HG03060 (cell line): Measurements from ENCODE around the gene MFSD12.
A peak's percentile ranks its signal among the peaks of the same experiment; 100 is the strongest.

ENCODE experiments used
- ATAC-seq: cut with Tn5 transposase; IDR thresholded peaks from one replicate; pipeline ENCODE4 v1.9.1; 2021; ENCODE audit warnings: low read depth, moderate number of reproducible peaks; ENCODE audit not compliant: unreplicated experiment

Gene MFSD12

DNA sequence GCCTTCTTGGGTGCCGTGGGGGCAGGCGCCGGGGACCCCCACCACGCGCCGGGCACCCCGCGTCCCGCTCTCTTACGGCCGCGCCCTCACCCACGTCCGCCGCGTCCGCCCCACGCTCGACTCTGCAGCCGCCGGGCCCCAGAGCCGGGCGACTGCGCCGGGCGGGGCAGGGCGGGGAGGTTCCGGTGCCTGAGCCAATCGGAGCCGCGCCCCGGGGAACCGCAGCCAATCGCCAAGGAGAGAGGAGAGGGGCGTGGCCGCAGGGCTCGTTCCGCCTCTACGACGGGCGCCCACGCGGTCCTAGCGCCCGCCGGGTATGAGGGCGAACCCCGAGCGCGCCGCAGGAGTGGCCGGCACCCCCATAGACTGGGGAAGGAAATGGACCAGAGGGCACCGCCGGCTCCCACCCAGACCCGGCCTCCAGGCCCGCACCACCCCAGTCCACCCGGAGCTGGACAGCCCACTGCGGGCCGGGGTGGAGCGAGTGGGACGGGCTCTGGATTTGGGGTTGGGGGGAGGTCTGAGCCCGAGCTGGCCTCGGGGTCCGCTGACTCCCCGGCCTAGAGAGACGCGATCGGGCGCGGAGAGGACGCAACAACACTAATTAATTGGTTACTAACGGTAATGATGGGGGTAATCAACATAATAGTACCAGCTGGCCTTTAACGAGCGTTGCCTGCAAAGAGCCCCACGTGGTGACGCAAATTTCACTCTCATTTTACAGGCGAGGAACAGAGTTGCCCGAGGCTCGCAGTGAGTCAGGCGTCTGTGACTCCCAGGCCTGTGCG lies at the start of gene MFSD12:
Gene MFSD12, minus strand, starts transcription at position 126 of the 788 bp plus-strand sequence. CDS start 183 bp downstream, outside the sequence.
- ATAC-seq, result peak; percentile 58

DNA sequence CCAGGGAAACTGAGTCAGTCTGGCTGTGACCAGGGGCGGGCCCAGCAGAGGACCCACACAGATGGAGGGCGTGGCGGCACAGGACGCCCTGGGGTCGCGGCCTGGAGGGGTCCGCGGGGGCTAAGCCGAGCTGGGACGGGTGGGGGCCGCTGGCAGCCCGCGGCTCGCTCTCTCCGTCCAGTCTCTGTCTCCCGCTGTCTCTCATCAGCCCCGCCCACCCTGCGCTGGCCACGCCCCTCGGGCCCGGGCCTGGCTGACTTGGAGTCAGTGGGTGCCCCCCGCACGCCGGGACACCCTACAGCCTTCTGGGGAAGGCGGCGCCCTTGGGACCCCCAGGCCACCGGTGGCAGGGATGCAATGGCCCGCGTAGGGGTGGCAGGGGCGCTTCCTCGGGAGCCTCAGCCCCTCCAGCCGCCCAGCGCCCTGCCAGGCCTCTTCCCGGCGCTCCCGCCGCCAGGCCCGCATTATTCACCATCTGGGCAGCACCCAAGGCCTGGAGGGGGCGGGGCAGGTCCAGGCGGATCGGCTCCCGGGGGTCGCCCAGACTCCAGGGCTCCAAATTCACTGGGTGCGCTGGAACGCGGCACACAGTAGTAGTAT lies 49.4 kb upstream of the MFSD12 start, which contains the start of gene TBXA2R:
Gene TBXA2R, minus strand, starts transcription at position 186 of the 600 bp plus-strand sequence. CDS start 6,241 bp downstream, outside the sequence.
- ATAC-seq, result no peak

DNA sequence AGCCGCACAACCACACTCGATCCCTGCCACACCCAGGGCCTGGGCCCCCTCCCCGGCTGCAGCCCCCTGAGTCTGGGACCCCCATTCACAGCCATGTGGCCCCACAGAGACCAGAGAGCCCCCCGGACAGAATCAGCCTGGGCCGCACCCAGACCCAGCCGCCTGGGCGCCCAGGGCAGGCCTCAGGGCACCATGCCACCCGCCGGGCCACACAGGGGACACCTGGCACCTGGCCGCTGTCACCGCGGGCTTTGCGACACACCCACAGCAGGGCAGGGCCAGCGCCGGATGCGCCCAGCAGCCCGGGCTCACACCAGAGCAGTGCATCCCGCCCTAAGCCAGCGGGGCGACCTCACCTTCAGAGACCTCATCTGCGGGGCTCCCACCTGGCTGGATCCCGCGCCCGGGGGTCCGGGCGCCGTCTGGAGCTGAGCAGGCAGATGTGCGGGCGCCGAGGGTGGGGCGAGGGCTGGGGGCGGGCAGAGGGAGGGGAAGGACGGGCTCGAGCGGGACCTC lies 48.8 kb upstream of the MFSD12 start:
- ATAC-seq, result no peak

DNA sequence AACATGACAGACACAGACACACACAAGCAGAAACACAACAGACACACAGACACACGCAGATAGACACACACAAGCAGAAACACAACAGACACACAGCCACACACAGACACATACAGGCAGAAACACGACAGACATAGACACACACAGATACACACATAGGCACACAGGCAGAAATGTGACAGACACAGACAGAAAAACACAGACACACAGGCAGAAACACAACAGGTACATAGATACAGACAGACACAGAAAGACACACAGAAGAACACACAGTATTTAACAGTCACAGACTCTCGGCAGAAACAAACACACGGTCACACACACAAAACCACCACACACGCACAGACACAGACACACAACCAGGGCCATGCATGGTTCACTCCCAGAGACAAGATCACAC lies 48.4 kb upstream of the MFSD12 start:
- ATAC-seq, result no peak

DNA sequence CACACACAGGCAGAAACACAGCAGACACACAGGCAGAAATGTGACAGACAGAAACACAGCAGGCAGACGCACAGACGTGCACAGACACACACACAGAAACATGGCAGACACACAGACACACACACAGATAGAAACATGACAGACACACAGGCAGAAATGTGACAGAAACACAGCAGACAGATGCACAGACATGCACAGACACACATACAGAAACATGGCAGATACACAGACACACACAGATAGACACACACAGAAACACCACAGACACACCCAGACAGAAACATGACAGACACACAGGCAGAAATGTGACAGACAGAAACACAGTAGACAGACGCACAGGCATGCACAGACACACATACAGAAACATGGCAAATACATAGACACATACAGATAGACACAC lies 48.0 kb upstream of the MFSD12 start:
- no peak for ATAC-seq

DNA sequence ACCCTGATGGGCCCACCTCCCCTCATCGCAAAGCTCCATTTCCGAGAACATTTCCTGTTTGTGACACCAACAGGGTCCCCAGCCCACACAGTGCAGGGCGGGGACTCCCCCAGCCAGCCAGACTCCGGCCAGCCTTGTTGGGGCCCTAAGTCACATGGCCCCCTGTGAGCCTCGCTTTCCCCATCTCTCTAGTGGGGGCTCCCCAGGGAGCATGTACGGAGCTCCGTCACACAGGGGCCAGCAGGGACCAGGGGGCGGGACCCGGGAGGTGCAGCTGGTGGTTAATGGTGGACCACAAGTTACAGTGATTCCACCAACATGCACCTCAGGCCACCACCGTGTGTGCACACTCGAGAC lies 47.6 kb upstream of the MFSD12 start:
- ATAC-seq, result no peak

DNA sequence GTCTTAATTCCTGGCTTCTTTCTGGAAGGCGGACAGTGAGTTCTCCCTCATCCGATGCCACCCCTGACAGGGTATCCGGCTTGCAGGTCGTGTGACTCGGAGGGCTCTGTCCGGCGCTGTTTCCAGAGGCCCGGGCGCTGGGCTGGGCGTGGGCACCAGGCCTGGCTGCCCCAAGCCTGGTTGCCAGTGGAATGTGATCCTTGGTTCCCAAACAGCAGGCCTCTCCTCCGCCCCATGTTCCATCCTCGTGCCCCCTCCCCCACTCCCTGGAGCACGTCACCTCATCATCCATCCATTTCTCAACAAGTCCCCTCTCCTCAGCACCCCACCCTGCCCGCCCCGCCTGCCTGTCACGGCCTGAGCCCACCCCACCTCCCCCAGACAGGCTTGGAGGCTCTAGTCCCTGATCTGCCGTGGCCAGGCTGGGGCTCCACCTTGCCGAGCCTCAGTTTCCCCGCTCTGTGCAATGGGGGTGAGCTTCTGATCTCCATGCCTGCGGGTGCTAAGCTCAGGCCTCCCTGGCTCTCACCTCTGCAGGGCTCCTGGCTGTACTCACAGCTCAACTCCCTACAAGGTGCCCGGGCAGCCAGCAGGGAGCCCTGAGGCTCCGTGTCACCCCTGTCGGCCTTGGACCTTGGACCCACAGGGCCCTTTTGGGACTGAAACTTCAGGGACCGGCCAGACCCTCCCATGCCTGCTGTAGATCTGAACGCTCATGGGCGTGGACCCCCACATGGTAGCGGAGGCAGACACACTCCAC lies 47.0 kb upstream of the MFSD12 start:
- no peak for ATAC-seq

DNA sequence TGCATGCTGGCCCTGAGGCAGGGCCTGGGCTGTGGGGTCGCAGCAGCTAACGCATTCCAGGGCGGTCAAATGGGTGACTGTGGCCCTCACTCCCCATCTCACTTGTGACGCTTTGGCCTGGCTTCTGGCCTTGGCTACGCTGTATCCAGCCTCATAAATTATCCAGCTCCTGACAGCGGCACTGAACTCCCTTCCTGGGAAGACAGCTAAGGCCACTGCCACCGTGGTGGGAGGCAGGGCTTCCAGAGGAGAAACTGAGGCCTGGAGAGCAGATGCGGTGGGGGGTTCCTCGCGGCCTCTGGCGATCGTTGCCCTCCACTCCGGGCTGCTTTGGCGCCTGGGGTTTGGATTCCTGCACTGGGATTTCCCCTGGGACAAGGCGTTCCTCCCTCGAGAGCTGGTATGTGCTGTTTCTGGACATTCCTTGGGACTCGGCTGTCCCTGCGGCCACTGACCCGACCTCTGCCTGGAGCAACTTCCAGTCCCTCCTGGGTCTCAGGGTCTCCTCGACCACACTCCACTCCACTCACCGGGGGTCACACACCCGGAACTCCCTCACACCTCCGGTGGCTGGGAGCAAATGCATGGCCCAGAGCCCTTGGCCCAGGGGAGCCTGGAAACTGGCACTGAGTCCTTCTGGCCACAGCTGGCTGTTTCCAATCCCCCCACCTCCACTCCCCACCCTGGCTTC lies 45.9 kb upstream of the MFSD12 start:
- no peak for ATAC-seq

DNA sequence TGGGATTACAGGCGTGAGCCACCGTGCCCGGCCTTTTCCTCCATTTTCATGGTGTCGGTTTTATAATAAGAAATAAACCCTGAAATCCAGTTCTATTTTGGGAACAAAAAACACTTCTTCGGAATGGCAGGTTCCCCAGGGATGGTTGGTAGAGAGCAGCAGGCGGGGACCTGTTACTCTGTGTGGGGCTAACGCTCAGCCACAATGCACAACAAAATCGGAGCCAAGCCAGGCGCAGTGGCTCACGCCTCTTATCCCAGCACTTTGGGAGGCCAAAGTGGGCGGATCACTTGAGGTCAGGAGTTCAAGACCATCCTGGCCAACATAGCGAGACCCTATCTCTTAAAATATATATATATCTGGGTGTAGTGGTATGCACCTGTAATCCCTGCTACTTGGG lies 43.6 kb upstream of the MFSD12 start:
- no peak for ATAC-seq

DNA sequence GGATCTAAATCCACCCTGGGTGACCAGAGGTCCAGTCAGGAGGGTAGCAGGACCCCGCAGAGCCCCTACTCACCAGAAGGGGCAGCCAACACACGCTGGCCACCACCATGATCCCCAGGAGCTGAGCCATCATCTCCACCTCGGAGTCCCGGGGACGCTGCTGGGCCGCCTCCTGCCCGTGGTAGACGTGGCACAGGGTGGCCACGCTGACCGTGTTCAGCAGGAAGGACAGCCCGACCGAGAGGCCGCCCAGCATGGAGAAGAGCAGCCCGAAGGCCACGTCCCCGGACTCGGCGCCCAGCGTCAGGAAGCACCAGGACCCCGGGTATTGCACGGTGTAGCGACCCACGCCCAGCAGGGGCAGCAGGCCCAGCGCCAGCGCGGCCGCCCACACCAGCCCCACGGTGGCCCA lies 42.4 kb upstream of the MFSD12 start:
- ATAC-seq, result no peak

DNA sequence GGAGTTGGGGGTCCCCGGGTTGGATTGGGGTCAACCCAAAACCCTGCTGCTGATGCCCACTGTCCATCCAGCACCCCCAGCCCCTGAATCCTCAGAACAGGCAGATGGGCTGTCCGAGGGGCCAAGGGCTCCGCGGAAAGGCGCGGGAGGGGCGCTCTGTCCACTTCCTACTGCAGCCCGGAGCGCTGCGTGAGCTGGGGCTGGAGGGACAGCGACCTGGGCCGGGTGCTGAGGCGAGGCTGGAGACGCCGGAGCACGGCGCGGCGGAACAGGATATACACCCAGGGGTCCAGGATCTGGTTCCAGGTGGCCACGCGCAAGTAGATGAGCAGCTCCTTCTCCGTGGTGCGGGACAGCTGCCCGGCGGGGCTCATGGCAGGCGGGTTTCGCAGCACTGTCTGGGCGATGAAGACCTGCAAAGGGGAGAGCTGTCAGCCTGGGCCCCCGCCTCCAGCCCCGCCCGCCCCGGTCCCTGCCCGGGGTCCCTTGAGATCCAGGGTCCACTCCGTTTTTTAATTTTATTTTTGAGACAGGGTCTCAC lies 38.2 kb upstream of the MFSD12 start:
- ATAC-seq, result no peak

DNA sequence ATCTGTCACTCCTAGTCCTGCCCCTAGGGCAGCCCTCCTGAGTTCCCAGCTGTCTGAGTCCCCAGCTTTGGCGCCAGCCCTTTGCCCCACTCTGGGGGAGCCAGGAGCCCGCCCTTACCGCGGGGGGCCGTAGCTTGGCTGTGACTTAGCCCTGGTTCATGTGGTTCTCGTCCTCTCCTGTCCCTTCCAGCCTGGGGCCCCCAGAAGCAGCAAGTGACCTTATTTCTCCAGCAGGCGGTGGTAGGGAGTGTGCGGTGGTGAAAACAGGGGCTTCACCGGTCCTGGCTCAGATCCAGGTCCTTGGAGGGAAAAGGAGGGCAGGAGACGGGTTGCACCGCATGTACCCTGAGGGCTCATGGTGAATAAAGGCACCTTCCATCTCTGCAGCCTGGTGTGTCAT lies 35.8 kb upstream of the MFSD12 start:
- ATAC-seq, result no peak

DNA sequence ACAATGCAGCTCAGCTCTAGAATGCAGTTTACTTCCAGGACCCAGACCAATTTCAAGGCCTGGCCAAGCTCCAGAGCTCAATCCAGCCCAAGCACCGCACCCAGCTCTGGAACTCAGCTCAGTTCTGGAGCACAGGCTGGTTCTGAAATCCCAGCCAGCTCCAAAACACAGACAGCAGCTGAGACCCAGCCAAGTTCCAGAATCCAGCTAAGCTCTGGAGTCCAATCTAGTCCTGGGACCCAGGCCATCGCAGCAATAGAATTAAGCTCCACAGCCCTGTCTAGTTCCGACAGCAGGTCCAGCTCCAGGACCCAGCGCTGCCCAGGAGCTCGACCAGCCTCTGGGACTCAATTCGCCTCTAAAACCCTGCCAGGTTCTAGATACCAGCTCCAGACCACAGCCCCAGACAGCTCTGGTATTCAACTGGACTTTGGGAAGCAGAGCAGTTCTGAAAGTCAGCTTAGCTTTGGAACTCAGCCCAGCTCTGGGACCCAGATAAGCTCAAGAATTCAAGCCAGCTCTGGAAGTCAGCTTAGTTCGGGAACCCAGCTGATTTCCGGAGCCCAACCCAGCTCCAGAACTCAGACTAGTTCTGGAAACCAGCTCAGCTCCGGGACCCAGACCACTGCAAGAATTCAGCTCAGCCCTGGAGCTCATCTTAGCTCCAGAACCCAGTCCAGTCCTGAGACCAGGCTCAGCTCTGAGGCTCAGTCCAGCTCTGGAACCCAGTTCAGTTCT lies 34.7 kb upstream of the MFSD12 start:
- no peak for ATAC-seq

DNA sequence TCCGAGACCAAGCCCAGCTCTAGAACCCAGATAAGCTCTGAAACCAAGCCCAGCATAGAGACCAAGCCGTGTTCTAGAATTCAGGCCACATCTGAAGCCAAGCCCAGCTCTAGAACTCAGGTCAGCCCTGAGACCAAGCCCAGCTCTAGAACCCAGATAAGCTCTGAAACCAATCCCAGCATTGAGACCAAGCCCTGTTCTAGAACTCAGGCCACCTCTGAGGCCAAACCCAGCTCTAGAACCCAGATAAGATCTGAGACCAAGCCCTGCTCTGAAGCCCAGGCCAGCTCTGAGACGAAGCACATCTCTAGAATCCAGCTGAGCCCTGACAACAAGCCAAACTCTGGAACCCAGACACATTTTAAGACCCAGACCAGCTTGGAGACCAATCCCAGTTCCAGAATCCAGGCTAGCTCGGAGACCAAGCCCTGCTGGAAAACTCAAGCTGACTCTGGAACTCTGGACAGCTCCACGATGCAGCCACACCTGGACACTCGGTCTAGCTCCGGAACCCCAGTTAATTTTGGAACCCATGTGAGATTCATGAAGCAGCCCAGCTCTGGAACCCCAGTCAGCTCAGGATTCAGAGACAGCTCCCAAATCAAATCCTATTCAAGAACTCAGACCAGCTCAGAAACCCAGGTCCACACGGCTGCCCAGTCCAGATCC lies 33.7 kb upstream of the MFSD12 start:
- ATAC-seq, result no peak

DNA sequence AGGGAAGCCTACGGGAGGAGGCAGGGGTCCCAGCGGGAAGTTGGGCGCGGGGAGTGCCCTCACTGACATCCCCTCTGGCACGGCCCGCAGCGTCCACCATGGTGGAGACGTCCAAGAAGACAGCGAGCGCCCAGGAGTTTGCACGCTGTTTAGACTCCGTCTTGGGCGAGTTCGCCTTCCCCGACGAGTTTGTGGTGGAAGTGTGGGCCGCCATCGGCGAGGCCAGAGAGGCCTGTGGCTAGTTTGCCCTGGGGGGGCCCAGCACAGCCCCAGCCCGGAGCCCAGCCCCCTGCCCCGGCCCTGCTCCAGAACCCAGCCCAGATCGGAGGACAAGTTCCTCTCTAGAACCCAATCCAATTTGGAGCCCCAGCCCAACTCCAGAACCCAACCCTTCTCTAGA lies 32.6 kb upstream of the MFSD12 start:
- no peak for ATAC-seq

DNA sequence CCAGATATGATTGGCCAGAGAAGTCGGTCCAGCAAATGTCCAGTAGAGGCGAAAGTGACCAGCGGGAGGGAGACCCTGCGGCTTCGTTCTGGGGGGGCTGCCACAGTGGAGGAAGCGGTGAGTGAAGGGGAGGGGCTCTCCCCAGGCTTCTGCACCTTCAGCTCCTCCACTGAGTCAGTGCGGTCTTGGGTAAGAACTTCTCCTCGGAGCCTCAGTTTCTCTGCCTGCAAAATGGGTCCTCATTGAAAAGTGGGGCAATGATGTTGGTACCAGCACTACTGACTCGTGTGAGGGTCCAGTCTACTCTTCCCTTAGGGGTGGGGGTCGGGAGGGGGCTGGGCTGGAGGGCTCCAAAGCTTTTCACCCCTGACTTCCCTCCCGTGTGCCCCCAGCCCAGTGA lies 32.1 kb upstream of the MFSD12 start:
- no peak for ATAC-seq

DNA sequence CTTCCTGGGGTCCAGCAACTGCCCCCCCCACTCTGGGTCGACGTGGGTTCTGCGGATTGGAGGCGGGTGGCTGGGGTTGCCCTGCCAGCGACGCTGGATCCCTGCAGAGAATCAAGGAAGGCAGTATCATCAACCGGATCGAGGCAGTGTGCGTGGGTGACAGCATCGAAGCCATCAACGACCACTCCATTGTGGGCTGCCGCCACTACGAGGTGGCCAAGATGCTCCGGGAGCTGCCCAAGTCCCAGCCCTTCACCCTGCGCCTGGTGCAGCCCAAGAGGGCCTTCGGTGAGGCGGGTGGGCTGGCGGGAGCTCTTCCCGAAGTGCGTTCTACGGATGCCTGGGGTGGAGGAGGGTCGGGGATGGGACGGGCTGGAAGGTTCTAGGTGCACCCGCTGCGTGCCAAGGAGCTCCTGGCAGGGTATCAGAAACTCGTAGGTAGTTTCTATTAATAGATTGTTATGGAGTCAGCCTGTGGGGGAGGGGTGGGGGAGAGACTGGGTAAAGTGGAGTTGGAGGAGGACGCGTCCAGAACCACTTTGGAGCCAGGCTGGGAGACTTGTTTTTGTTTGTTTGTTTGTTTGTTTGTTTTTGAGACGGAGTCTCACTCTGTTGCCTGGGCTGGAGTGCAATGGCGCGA lies 29.4 kb upstream of the MFSD12 start:
- no peak for ATAC-seq

DNA sequence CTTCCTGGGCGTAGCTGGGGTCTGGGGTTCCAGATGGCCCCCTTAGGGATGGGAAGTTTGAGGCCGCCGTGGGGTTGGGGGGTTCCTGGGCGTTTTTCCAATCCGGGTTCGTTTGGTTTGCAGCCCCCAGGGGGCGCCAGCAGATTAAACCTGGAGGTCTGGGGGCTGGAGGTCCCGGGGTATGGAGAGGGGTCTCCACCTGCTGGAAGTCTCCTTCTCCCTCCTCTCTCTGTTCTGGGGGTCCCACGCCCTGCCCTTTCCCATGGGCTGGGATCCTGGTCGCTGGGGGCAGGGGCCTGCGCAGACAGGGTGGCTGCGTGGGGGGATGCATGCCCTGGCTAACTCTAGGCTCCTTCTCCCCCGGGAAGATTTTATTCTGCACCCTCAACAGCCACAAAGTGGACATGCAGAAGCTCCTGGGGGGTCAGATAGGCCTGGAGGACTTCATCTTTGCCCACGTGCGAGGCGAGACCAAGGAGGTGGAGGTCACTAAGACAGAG lies 28.8 kb upstream of the MFSD12 start:
- no peak for ATAC-seq
